Activated naive CD8-positive, alpha-beta T cell treated with anti-CD3 and anti-CD28 coated beads, Interleukin-2, amount 50 U/mL, for 24 hours (primary cell): ENCODE results near the gene SMCO3.
A peak's percentile ranks its signal among the peaks of the same experiment; 100 is the strongest.

ENCODE experiments used
- ATAC-seq: fragments of 150-1000 bp; cut with Tn5 transposase; one replicate; pipeline ENCODE4 v1.10.0; 2021
- DNase-seq: peaks from one replicate; pipeline ENCODE4 v3.0.0; 2021
- H3K27ac Mint-ChIP-seq: one replicate; pipeline ENCODE4 v1.8.0; 2021; ENCODE audit warnings: mild to moderate bottlenecking, mixed read lengths
- H3K27me3 Mint-ChIP-seq: one replicate; pipeline ENCODE4 v1.8.0; 2021; ENCODE audit warnings: mixed read lengths
- H3K36me3 Mint-ChIP-seq: one replicate; pipeline ENCODE4 v1.8.0; 2021; ENCODE audit warnings: low read depth, mixed read lengths
- H3K4me1 Mint-ChIP-seq: one replicate; pipeline ENCODE4 v1.8.0; 2021; ENCODE audit warnings: mixed read lengths
- H3K4me3 Mint-ChIP-seq: one replicate; pipeline ENCODE4 v1.8.0; 2021; ENCODE audit warnings: mild to moderate bottlenecking, moderate library complexity, mixed read lengths
- H3K9me3 Mint-ChIP-seq: one replicate; pipeline ENCODE4 v1.8.0; 2021; ENCODE audit warnings: mixed read lengths

The SMCO3 gene

GRCh38 chr12:14840616-14841015 lies 26.6 kb upstream of the SMCO3 start:
- no peak for DNase-seq
- no peak overlapping the region for H3K27ac Mint-ChIP-seq
- no peak for ATAC-seq

GRCh38 chr12:14839262-14839661 lies 25.3 kb upstream of the SMCO3 start:
- no peaks in the 10 kb centered on the region for H3K4me1 Mint-ChIP-seq
- H3K27me3 Mint-ChIP-seq = peaks cover 4% of the 10 kb centered on the region
- H3K4me3 Mint-ChIP-seq = no peak overlapping the region
- H3K36me3 Mint-ChIP-seq = no peaks in the 10 kb centered on the region
- DNase-seq = no peak
- no peak for ATAC-seq
- no peak overlapping the region for H3K27ac Mint-ChIP-seq
- H3K9me3 Mint-ChIP-seq = no peaks in the 10 kb centered on the region

More at GRCh38 chr12:14840616-14841015, 26.6 kb upstream of the SMCO3 start:
- Mint-ChIP-seq H3K27me3 (peaks cover 4% of the 10 kb centered on the region), H3K4me1 (peaks cover 4% of the 10 kb centered on the region), H3K36me3 (no peaks in the 10 kb centered on the region), H3K9me3 (no peaks in the 10 kb centered on the region), H3K4me3 (no peak overlapping the region)

- ATAC-seq = no peak
- no peak overlapping the region for H3K4me3 Mint-ChIP-seq
- H3K4me1 Mint-ChIP-seq = no peaks in the 10 kb centered on the region
- DNase-seq = no peak
- no peaks in the 10 kb centered on the region for H3K9me3 Mint-ChIP-seq
- H3K27me3 Mint-ChIP-seq = peaks cover 4% of the 10 kb centered on the region
- no peaks in the 10 kb centered on the region for H3K36me3 Mint-ChIP-seq
- H3K27ac Mint-ChIP-seq = no peak overlapping the region
These were observed 22.6 kb upstream of the SMCO3 start for GRCh38 chr12:14836336-14837210.

GRCh38 chr12:14834509-14834908 lies 20.5 kb upstream of the SMCO3 start:
- DNase-seq = no peak
- no peaks in the 10 kb centered on the region for H3K9me3 Mint-ChIP-seq
- peaks cover 4% of the 10 kb centered on the region for H3K27me3 Mint-ChIP-seq
- no peaks in the 10 kb centered on the region for H3K36me3 Mint-ChIP-seq
- no peaks in the 10 kb centered on the region for H3K4me1 Mint-ChIP-seq
- no peak overlapping the region for H3K27ac Mint-ChIP-seq
- H3K4me3 Mint-ChIP-seq = no peak overlapping the region
- no peak for ATAC-seq

- Mint-ChIP-seq H3K4me3 (no peak overlapping the region), H3K36me3 (no peaks in the 10 kb centered on the region), H3K27me3 (peaks cover 2% of the 10 kb centered on the region), H3K4me1 (no peaks in the 10 kb centered on the region), H3K27ac (no peak overlapping the region), H3K9me3 (no peaks in the 10 kb centered on the region)
- no peak for ATAC-seq
- no peak for DNase-seq
These were observed 20.0 kb upstream of the SMCO3 start for GRCh38 chr12:14833952-14834351.

GRCh38 chr12:14833336-14833735 lies 19.4 kb upstream of the SMCO3 start:
- Mint-ChIP-seq H3K9me3 (no peaks in the 10 kb centered on the region), H3K4me3 (no peak overlapping the region), H3K36me3 (no peaks in the 10 kb centered on the region), H3K27ac (no peak overlapping the region), H3K27me3 (peaks cover 2% of the 10 kb centered on the region), H3K4me1 (no peaks in the 10 kb centered on the region)
- ATAC-seq = no peak
- DNase-seq = no peak

- no peaks in the 10 kb centered on the region for H3K9me3 Mint-ChIP-seq
- no peak for DNase-seq
- H3K4me3 Mint-ChIP-seq = no peak overlapping the region
- no peaks in the 10 kb centered on the region for H3K36me3 Mint-ChIP-seq
- peaks cover 14% of the 10 kb centered on the region for H3K4me1 Mint-ChIP-seq
- H3K27ac Mint-ChIP-seq = no peak overlapping the region
- H3K27me3 Mint-ChIP-seq = no peaks in the 10 kb centered on the region
- ATAC-seq = no peak
These were observed 14.9 kb upstream of the SMCO3 start for GRCh38 chr12:14828892-14829291.

GRCh38 chr12:14827043-14827442 lies 13.1 kb upstream of the SMCO3 start:
- DNase-seq (no peak), ATAC-seq (no peak)
- Mint-ChIP-seq H3K27me3 (no peaks in the 10 kb centered on the region), H3K27ac (no peak overlapping the region), H3K4me3 (no peak overlapping the region), H3K36me3 (no peaks in the 10 kb centered on the region), H3K4me1 (peaks cover 23% of the 10 kb centered on the region), H3K9me3 (no peaks in the 10 kb centered on the region)

- Mint-ChIP-seq H3K36me3 (no peaks in the 10 kb centered on the region), H3K4me1 (peaks cover 23% of the 10 kb centered on the region), H3K27ac (no peak overlapping the region), H3K4me3 (no peak overlapping the region), H3K27me3 (no peaks in the 10 kb centered on the region), H3K9me3 (no peaks in the 10 kb centered on the region)
- ATAC-seq = no peak
- DNase-seq = no peak
These were observed 12.5 kb upstream of the SMCO3 start for GRCh38 chr12:14826491-14826890.

GRCh38 chr12:14825256-14825655 lies 11.3 kb upstream of the SMCO3 start:
- ATAC-seq (peak; percentile 30), DNase-seq (no peak)
- no peaks in the 10 kb centered on the region for H3K27me3 Mint-ChIP-seq
- H3K9me3 Mint-ChIP-seq = no peaks in the 10 kb centered on the region
- peak overlapping the region; percentile 4 for H3K27ac Mint-ChIP-seq
- no peak overlapping the region for H3K4me3 Mint-ChIP-seq
- peaks cover 23% of the 10 kb centered on the region for H3K4me1 Mint-ChIP-seq
- no peaks in the 10 kb centered on the region for H3K36me3 Mint-ChIP-seq

GRCh38 chr12:14824012-14824634 lies 10.1 kb upstream of the SMCO3 start:
- H3K9me3 Mint-ChIP-seq = no peaks in the 10 kb centered on the region
- no peak overlapping the region for H3K4me3 Mint-ChIP-seq
- H3K27ac Mint-ChIP-seq = peak overlapping the region; percentile 42
- no peaks in the 10 kb centered on the region for H3K36me3 Mint-ChIP-seq
- peaks cover 23% of the 10 kb centered on the region for H3K4me1 Mint-ChIP-seq
- H3K27me3 Mint-ChIP-seq = no peaks in the 10 kb centered on the region
- DNase-seq (no peak), ATAC-seq (peak; percentile 83)

- Mint-ChIP-seq H3K27ac (no peak overlapping the region), H3K4me3 (no peak overlapping the region), H3K27me3 (peaks cover 2% of the 10 kb centered on the region), H3K36me3 (no peaks in the 10 kb centered on the region), H3K9me3 (no peaks in the 10 kb centered on the region), H3K4me1 (peaks cover 15% of the 10 kb centered on the region)
- ATAC-seq (no peak), DNase-seq (no peak)
These were observed 2.5 kb downstream of the SMCO3 start for GRCh38 chr12:14811486-14811885.

GRCh38 chr12:14810953-14811483 lies 3.0 kb downstream of the SMCO3 start:
- Mint-ChIP-seq H3K4me3 (no peak overlapping the region), H3K27ac (peak overlapping the region; percentile 9)
- DNase-seq = no peak

GRCh38 chr12:14810167-14810952 lies 3.6 kb downstream of the SMCO3 start:
- DNase-seq (no peak), ATAC-seq (peak; percentile 61)
- Mint-ChIP-seq H3K27me3 (no peaks in the 10 kb centered on the region), H3K4me1 (peaks cover 20% of the 10 kb centered on the region), H3K4me3 (no peak overlapping the region), H3K36me3 (no peaks in the 10 kb centered on the region), H3K9me3 (no peaks in the 10 kb centered on the region), H3K27ac (peak overlapping the region; percentile 20)

More at GRCh38 chr12:14810953-14811483, 3.0 kb downstream of the SMCO3 start:
- no peaks in the 10 kb centered on the region for H3K27me3 Mint-ChIP-seq
- H3K36me3 Mint-ChIP-seq = no peaks in the 10 kb centered on the region
- peak; percentile 15 for ATAC-seq
- H3K4me1 Mint-ChIP-seq = peaks cover 15% of the 10 kb centered on the region
- no peaks in the 10 kb centered on the region for H3K9me3 Mint-ChIP-seq
